Endothelial cell of umbilical vein (primary cell): Measurements from ENCODE around the gene ADARB1. TPM values are rescaled to one million over a fixed set of nuclear protein-coding genes. Genes with fewer than 3 reads are reported as not detected.

Source experiments
- BruUV-seq: library from RNA; stranded (reverse); fragments of 400-500 nt; replicated peaks from 2 replicates; lab custom pipeline; 2021; lab: Mats Ljungman, UMichigan
- CTCF ChIA-PET: fragments of 300-600, 350-600 bp; sonication (Branson Sonifier 250); formaldehyde crosslinking; loops from one replicate; lab custom pipeline; 2021; ENCODE audit warnings: antibody characterized with exemption, inconsistent platforms; lab: Charles Lee
- POLR2A ChIA-PET: fragments of 300-600, 350-600 bp; sonication (Branson Sonifier 250); formaldehyde crosslinking; loops from one replicate; lab custom pipeline; 2021; ENCODE audit warnings: antibody characterized with exemption, inconsistent platforms; lab: Charles Lee
- DNase-seq: peaks from one replicate; pipeline ENCODE4 v3.0.0-alpha.2; 2011; ENCODE audit warnings: low read depth, low spot score
- FAIRE-seq: peaks from 2 replicates; lab custom pipeline; 2011; peaks lifted over from hg19 to GRCh38; lab: Jason Lieb, UNC
- H2AFZ ChIP-seq: 2 replicates; pipeline ENCODE4 v1.6.0; 2012; ENCODE audit warnings: low read depth, low read length, control low read depth, inconsistent platforms
- H3K27ac ChIP-seq: 2 replicates; pipeline ENCODE4 v1.5.1; 2011; ENCODE audit warnings: low read depth, mild to moderate bottlenecking, control low read depth, low read length, moderate library complexity; ENCODE audit not compliant: insufficient read depth
- H3K27me3 ChIP-seq, 2 experiments: 2 replicates each; pipeline versions ENCODE4 v1.6.0 to v1.6.1; 2011; ENCODE audit warnings: low read length in 2 of 2, mixed read lengths in 1 of 2; ENCODE audit not compliant: control insufficient read depth in 2 of 2, insufficient read depth in 2 of 2
- H3K36me3 ChIP-seq, 2 experiments: 2 replicates in 1 of 2; 3 replicates in 1 of 2; pipeline ENCODE4 v1.5.1; 2011; ENCODE audit warnings: low read length in 2 of 2, mild to moderate bottlenecking in 1 of 2, moderate library complexity in 1 of 2; ENCODE audit not compliant: control insufficient read depth in 2 of 2, insufficient read depth in 2 of 2; ENCODE audit errors: extremely low read depth in 1 of 2
- H3K4me1 ChIP-seq: 3 replicates; pipeline ENCODE4 v1.5.1; 2011; ENCODE audit warnings: mild to moderate bottlenecking, low read length; ENCODE audit not compliant: control insufficient read depth, insufficient read depth; ENCODE audit errors: extremely low read depth
- H3K4me2 ChIP-seq: 2 replicates; pipeline ENCODE4 v1.6.1; 2011; ENCODE audit warnings: low read length, control low read depth, mixed read lengths; ENCODE audit not compliant: insufficient read depth
- H3K4me3 ChIP-seq, 3 experiments: fragments of 200-600 bp in 1 of 3; sonication (generic), shearing (Covaris generic) in 1 of 3; replicated peaks in 1 of 3; 2 replicates each; pipeline ENCODE4 v1.5.1; 2011 to 2016; ENCODE audit warnings: control low read depth in 3 of 3, low read length in 3 of 3, mild to moderate bottlenecking in 2 of 3, inconsistent platforms in 1 of 3, low read depth in 1 of 3, moderate library complexity in 1 of 3; ENCODE audit not compliant: insufficient read depth in 1 of 3
- H3K79me2 ChIP-seq: 2 replicates; pipeline ENCODE4 v1.6.0; 2012; ENCODE audit warnings: low read length, inconsistent platforms; ENCODE audit not compliant: control insufficient read depth, insufficient read depth
- H3K9ac ChIP-seq: replicated peaks from 2 replicates; pipeline ENCODE3; 2011; ENCODE audit warnings: low read length, control low read depth; ENCODE audit not compliant: insufficient read depth; ENCODE audit errors: extremely low read depth
- H3K9me1 ChIP-seq: replicated peaks from 3 replicates; pipeline ENCODE4 v1.6.0; 2011; ENCODE audit warnings: mild to moderate bottlenecking, low read length; ENCODE audit not compliant: control insufficient read depth, insufficient read depth; ENCODE audit errors: extremely low read depth
- H3K9me3 ChIP-seq: replicated peaks from 2 replicates; pipeline ENCODE4 v1.5.1; 2012; ENCODE audit warnings: low read length, inconsistent platforms; ENCODE audit not compliant: control insufficient read depth, insufficient read depth
- H4K20me1 ChIP-seq: replicated peaks from 2 replicates; pipeline ENCODE3; 2011; ENCODE audit warnings: mild to moderate bottlenecking, low read length; ENCODE audit not compliant: control insufficient read depth, insufficient read depth; ENCODE audit errors: extremely low read depth
- CTCF ChIP-seq, 2 donors: IDR thresholded peaks; 1 replicate in 1 of 2; 2 replicates in 1 of 2; pipeline ENCODE4 v1.5.1; 2011; ENCODE audit warnings: low read length in 2 of 2, mild to moderate bottlenecking in 2 of 2, moderate library complexity in 2 of 2, control low read depth in 1 of 2, inconsistent platforms in 1 of 2, low read depth in 1 of 2; ENCODE audit not compliant: insufficient read depth in 1 of 2; ENCODE audit errors: extremely low read depth in 1 of 2
- EZH2 ChIP-seq: IDR thresholded peaks from 2 replicates; pipeline ENCODE4 v1.6.1; 2012; ENCODE audit warnings: borderline replicate concordance, low read depth, mild to moderate bottlenecking, moderate library complexity, low read length, inconsistent platforms; ENCODE audit not compliant: severe bottlenecking
- FOS ChIP-seq: IDR thresholded peaks from 2 replicates; pipeline ENCODE4 v1.6.1; 2011; ENCODE audit warnings: mild to moderate bottlenecking, low read length, moderate library complexity, borderline replicate concordance; ENCODE audit not compliant: insufficient read depth
- GATA2 ChIP-seq: IDR thresholded peaks from 2 replicates; pipeline ENCODE4 v1.7.0; 2011; ENCODE audit warnings: low read depth, mild to moderate bottlenecking, moderate library complexity, mixed read lengths, low read length; ENCODE audit not compliant: insufficient read length, insufficient read depth
- JUN ChIP-seq: IDR thresholded peaks from 2 replicates; pipeline ENCODE4 v1.6.1; 2011; ENCODE audit warnings: borderline replicate concordance, low read depth; ENCODE audit not compliant: insufficient read length, insufficient read depth
- MAX ChIP-seq: IDR thresholded peaks from 2 replicates; pipeline ENCODE4 v1.6.1; 2011; ENCODE audit not compliant: insufficient read depth, insufficient read length
- MYC ChIP-seq: IDR thresholded peaks from one replicate; pipeline ENCODE4 v1.6.1; 2011; ENCODE audit warnings: mild to moderate bottlenecking, low read depth, low read length
- POLR2A ChIP-seq: IDR thresholded peaks from 2 replicates; pipeline ENCODE4 v1.6.1; 2012; ENCODE audit warnings: low read depth, mild to moderate bottlenecking, control low read depth, low read length
- POLR2AphosphoS5 ChIP-seq: IDR thresholded peaks from 2 replicates; pipeline ENCODE4 v1.6.1; 2012; ENCODE audit warnings: low read depth, mild to moderate bottlenecking, control low read depth, low read length, moderate library complexity; ENCODE audit not compliant: insufficient read depth
- dilution Hi-C: fragments of 300-500 bp; cut with MboI; formaldehyde crosslinking; loops from one replicate; pipeline ENCODE4 v1.15.0; 2019; ENCODE audit warnings: low sequenced_read_pairs; ENCODE audit not compliant: extremely low pct_ligation_motif_present
- intact Hi-C: fragments of 100-400 bp; cut with micrococcal nuclease; formaldehyde crosslinking; loops from one replicate; pipeline ENCODE4 v1.10.0; 2022
- polyA plus RNA-seq, 4 experiments: library from polyadenylated mRNA; depleted of rRNA in 3 of 4; stranded (reverse) in 3 of 4; unstranded in 1 of 4; fragments of >200 nt; gene quantifications; 2 replicates each; pipeline versions ENCODE4 v1.2.1 to v1.2.3, GENCODE V29; 2011 to 2012; ENCODE audit warnings: missing spikeins in 1 of 4
- total RNA-seq: library from RNA; stranded (reverse); gene quantifications from 2 replicates; pipeline ENCODE4 v1.2.3, GENCODE V29; 2021

Gene ADARB1
- total and polyA plus RNA-seq, 2 donors (not counting 3 experiments of a cell fraction or from before 2014, with no cell fraction given), result 32.5 to 54.3 TPM

- no peak overlapping the region for H2AFZ ChIP-seq
- ChIA-PET CTCF (no interaction called here), POLR2A (no interaction called here)
- H3K4me1 ChIP-seq, result no peaks in the 10 kb centered on the region
- H3K27ac ChIP-seq, result no peak overlapping the region
- no peaks in the 10 kb centered on the region for H3K9me1 ChIP-seq
- no peaks in the 10 kb centered on the region for H3K36me3 ChIP-seq
- intact Hi-C loops, result no loop called here
- H3K4me3 ChIP-seq, result no peak overlapping the region
- H4K20me1 ChIP-seq, result no peaks in the 10 kb centered on the region
- H3K4me2 ChIP-seq, result no peak overlapping the region
- dilution Hi-C loops, result no loop called here
- no peak for TF ChIP-seq EZH2
- no peak for TF ChIP-seq POLR2A
- TF ChIP-seq MYC, result no peak
- no peak for TF ChIP-seq FOS
- no peak for TF ChIP-seq CTCF (IDR thresholded peaks at IDR 0.05; ENCODE audit: extremely low read depth in 1 of 2, insufficient read depth in 1 of 2, low read depth in 1 of 2, low read length in 2 of 2)
- no peak for TF ChIP-seq GATA2
- no peak for TF ChIP-seq MAX
- no peak for TF ChIP-seq JUN
- no peak for TF ChIP-seq POLR2AphosphoS5
- no peaks in the 10 kb centered on the region for H3K9me3 ChIP-seq
- BruUV-seq, result no TSS peak
- DNase-seq, result no peak
- H3K9ac ChIP-seq, result no peak overlapping the region
- H3K27me3 ChIP-seq, result peaks cover 3 to 18% of the 10 kb centered on the region in 2 experiments
- no peaks in the 10 kb centered on the region for H3K79me2 ChIP-seq
- no peak for FAIRE-seq
Measured at GRCh38 chr21:45252448-45252925, 178.1 kb downstream of the ADARB1 start.
